ENCODE data around the gene ZNF682. TPM values are rescaled to one million over a fixed set of nuclear protein-coding genes. Genes with fewer than 3 reads are reported as not detected.
"Not testable (repeated sequence)": the region's sequence is repeated elsewhere in the genome, so short reads cannot be mapped to it uniquely, and the experiment has no call there.

Gene ZNF682
- 3.1 and 3.2 TPM in 2 replicates for total RNA-seq
- 3.3 TPM for polyA plus RNA-seq (2012)

GRCh38 chr19:20039203-20039723 is at the start of gene ZNF682:
ZNF682 (minus strand) TSS chr19:20039505; CDS start chr19:20039345, 160 bp downstream.
- DNase-seq (ENCODE audit: low read depth), result peak; percentile 98

GRCh38 chr19:20082876-20083275 is 43.6 kb upstream of the ZNF682 start:
- DNase-seq (ENCODE audit: low read depth), result not testable (repeated sequence)

DNA sequence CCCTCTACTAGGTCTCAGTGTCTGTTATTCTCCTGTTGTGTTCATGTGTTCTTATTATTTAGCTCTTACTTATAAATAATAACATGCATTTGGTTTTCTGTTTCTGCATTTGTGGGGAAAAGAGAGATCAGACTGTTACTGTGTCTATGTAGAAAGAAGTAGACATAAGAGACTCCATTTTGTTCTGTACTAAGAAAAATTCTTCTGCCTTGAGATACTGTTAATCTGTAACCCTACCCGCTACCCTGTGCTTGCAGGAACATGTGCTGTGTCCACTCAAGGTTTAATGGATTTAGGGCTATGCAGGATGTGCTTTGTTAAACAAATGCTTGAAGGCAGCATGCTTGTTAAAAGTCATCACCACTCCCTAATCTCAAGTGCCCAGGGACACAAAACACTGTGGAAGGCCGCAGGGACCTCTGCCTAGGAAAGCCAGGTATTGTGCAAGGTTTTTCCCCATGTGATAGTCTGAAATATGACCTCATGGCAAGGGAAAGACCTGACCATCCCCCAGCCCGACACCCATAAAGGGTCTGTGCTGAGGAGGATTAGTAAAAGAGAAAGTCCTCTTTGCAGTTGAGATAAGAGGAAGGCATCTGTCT is 43.0 kb upstream of the ZNF682 start:
- DNase-seq (ENCODE audit: low read depth), result not testable (repeated sequence)

GRCh38 chr19:20080656-20081055 is 41.4 kb upstream of the ZNF682 start:
- DNase-seq (ENCODE audit: low read depth), result no peak

DNA sequence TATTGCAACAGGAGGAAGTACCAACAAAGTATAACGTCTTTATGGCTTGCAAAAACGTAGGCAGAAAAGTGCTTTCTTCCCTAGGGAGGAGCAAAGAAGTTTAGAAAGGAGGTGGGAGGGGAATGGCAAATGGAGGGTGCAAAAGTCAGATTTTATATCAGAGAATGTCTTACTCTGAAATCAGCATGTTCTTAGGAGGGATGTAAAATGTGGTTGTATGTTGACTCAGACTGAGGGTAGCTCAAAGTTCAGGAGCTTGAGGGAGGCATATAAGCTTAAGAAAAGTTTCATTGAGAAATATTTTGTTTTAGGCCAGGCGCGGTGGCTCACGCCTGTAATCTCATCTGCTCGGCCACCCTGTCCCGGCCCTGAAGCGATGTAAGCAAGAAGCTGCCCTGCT is 40.2 kb upstream of the ZNF682 start:
- DNase-seq (ENCODE audit: low read depth), result no peak

DNA sequence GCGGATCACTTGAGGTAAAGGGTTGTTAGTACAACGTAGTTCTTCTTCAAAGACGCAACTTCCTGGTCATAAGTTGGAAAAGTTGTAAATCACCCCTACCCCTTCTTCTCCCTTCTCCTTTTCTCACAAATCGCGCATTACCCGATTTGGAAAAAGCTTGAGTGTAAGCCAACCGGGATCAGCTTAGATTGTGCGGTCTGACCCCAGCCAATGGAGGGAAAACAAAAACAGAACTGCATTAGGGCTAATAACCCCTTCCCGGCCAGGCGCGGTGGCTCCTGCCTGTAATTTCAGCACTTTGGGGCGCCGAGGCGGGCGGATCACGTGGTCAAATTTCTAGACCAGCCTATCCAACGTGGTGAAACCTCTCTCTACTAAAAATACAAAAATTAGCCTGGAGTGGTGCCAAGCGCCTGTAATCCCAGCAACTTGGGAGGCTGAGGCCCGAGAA is 39.3 kb upstream of the ZNF682 start:
- DNase-seq (ENCODE audit: low read depth), result no peak

DNA sequence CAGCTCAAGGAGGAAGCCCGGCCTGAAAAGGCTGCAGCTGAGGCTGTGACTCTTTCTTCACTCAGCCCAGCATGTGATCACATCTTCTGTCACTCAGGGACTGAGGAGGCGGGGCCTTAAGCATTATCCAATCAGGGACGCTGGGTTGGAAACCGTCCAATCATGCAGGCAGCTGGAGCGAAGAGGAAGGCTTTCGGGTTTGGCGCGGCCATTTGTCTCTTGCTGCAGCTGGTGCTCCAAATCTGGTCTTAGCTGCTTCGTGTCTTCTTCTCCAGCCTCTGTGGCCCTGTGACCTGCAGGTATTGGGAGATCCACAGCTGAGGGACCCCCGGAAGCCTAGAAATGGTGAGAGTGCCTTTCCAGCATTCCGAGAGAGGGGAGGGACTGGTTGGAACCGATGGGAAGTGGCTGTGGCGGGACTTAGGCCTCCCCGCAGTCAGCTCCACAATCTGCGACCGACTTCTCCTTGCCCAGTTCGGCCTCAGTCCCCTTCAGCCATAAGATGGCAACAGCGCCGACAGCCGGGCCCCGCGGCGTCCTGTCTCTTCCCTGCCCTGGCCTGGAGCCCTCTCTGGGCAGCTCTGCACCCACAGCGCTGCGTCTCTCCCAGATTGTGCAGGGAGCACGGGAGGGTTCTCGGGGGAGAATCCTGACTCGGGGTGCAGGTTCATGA is 38.6 kb upstream of the ZNF682 start, which contains the start of gene ZNF90:
Gene ZNF90, plus strand, starts transcription at position 210 of the 673 bp plus-strand sequence. Its CDS starts 133 bp downstream, at position 343.
- peak; percentile 18 for DNase-seq (ENCODE audit: low read depth)

GRCh38 chr19:20072936-20073335 is 33.6 kb upstream of the ZNF682 start:
- no peak for DNase-seq (ENCODE audit: low read depth)

DNA sequence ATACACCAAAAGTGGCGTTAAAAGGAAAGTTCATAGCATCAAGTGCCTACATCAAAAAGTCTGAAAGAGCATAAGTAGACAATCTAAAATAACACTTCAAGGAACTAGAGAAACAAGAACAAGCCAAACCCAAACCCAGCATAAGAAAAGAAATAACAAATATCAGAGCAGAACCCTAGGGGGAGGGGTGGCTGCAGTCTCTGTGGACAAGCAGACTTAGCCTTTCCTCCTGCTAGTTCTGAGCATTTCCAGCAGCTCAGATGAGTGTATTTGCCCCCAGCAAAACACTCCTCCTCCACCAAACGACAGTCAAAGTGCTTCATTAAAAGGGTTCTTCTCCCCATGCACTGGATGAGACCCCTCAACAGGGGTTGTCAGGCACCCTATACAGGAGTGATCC is 31.4 kb upstream of the ZNF682 start:
- DNase-seq (ENCODE audit: low read depth), result no peak

- DNase-seq (ENCODE audit: low read depth), result not testable (repeated sequence)
Measured at GRCh38 chr19:20068559-20068958, 29.3 kb upstream of the ZNF682 start.

DNA sequence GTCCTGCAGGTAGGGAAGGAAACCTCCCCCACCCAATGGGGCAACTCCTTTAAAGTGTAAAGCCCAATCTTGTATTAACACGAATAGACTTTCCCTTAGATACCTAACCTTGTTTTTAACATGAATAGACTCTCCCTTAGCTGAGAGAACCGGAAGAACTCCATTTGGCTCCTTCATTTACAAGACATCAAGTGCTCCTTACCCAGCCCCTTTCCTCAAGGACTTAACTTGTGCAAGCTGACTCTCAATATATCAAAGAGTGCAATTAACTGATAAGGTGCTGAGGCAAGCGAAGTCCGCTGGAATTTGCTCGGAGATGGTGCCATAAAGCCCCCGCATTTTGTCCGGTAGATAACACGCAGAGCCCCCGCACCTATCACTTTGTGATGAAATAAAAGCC is 28.6 kb upstream of the ZNF682 start:
- DNase-seq (ENCODE audit: low read depth), result no peak

GRCh38 chr19:20066861-20067260 is 27.6 kb upstream of the ZNF682 start:
- DNase-seq (ENCODE audit: low read depth), result no peak

GRCh38 chr19:20060282-20060681 is 21.0 kb upstream of the ZNF682 start:
- DNase-seq (ENCODE audit: low read depth), result no peak

GRCh38 chr19:20058738-20059137 is 19.4 kb upstream of the ZNF682 start:
- DNase-seq (ENCODE audit: low read depth), result not testable (repeated sequence)

- peak; percentile 99 for DNase-seq (ENCODE audit: low read depth)
Measured at GRCh38 chr19:20051841-20052768, 12.8 kb upstream of the ZNF682 start.

GRCh38 chr19:20045742-20046141 is 6.4 kb upstream of the ZNF682 start:
- not testable (repeated sequence) for DNase-seq (ENCODE audit: low read depth)

DNA sequence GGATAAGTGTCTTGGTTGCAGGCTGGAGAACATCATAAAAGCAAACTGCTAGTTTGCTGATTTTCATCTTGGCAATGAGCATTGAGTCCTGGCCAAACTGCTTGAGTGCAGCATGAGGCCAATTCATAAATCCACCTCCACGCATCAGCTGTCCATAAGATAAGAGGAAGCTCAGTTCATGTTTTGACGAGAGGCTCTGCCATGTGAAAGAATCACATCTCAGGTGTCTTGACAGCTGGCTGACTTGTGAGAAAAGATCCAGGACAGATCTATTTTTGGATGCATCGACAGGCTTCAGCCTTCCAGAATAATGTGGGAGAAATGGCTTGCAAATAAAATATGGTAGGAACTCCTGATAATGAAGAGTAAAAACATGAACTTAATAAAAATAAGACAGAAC is 5.4 kb upstream of the ZNF682 start:
- DNase-seq (ENCODE audit: low read depth), result peak; percentile 12

GRCh38 chr19:20038358-20039202 is 725 bp downstream of the ZNF682 start:
- no peak for DNase-seq (ENCODE audit: low read depth)

DNA sequence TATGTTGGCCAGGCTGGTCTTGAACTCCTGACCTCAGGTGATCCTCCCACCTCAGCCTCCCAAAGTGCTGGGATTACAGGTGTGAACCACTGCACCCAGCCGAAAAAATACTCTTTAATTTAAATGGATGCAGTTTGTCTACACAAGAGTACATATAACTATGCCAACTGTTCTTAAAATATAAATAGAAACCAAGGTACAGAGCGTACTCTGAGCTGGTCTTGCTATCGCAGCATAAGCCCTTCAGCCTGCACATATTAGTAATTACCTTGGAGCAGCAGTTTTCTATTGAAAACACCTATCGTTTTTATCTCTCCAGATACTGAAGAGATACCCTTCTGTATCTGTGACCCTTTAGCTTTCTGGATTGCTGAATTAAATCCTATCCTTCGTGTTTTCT is 3.4 kb downstream of the ZNF682 start:
- DNase-seq (ENCODE audit: low read depth), result no peak

- DNase-seq (ENCODE audit: low read depth), result no peak
Measured at GRCh38 chr19:20028611-20029010, 10.7 kb downstream of the ZNF682 start.

Data from myocyte (in vitro differentiated cells).